ENCODE data around the gene FKBP6. TPM values are rescaled to one million over a fixed set of nuclear protein-coding genes. Genes with fewer than 3 reads are reported as not detected.

The FKBP6 gene
- total RNA-seq, 5 donors from 2014 or later (not counting 1 experiment from before 2014, with no cell fraction given): not detected

GRCh38 chr7:73351447-73352167 is 23.6 kb downstream of the FKBP6 start:
- H3K36me3 Mint-ChIP-seq: no peaks in the 10 kb centered on the region
- no peak overlapping the region for H3K4me3 Mint-ChIP-seq
- 50% methylated on average over 2 of the region's 6 CpGs for WGBS (ENCODE audit: insufficient coverage)
- no peaks in the 10 kb centered on the region for H3K4me1 Mint-ChIP-seq
- ATAC-seq (replicated peaks in 1 of 4): no peak
- Histone ChIP-seq H3K27me3 (replicated peaks in 1 of 2; ENCODE audit: control insufficient read depth in 2 of 2, extremely low read depth in 1 of 2, insufficient read depth in 2 of 2, low read length in 1 of 2) (no peaks in the 10 kb centered on the region), H3K4me3 (ENCODE audit: control insufficient read depth in 1 of 2, extremely low read depth in 1 of 2, low read length in 1 of 2) (no peak overlapping the region), H3K4me1 (ENCODE audit: control insufficient read depth in 1 of 2, extremely low read depth in 1 of 2, insufficient read depth in 2 of 2, low read length in 2 of 2) (no peaks in the 10 kb centered on the region), H3K27ac (ENCODE audit: low read length) (no peak overlapping the region), H3K9me3 (no peaks in the 10 kb centered on the region), H3K36me3 (ENCODE audit: control insufficient read depth in 2 of 2, extremely low read depth in 1 of 2, insufficient read depth in 1 of 2, low read length in 1 of 2) (no peaks in the 10 kb centered on the region)
- POLR2A ChIA-PET: no interaction called here
- no peak overlapping the region for H3K27ac Mint-ChIP-seq
- no peak for DNase-seq
- peaks cover 6 to 8% (median 6%) of the 10 kb centered on the region in 3 donors for H3K9me3 Mint-ChIP-seq
- no peaks in the 10 kb centered on the region for H3K27me3 Mint-ChIP-seq
- CTCF ChIA-PET: no interaction called here

DNA sequence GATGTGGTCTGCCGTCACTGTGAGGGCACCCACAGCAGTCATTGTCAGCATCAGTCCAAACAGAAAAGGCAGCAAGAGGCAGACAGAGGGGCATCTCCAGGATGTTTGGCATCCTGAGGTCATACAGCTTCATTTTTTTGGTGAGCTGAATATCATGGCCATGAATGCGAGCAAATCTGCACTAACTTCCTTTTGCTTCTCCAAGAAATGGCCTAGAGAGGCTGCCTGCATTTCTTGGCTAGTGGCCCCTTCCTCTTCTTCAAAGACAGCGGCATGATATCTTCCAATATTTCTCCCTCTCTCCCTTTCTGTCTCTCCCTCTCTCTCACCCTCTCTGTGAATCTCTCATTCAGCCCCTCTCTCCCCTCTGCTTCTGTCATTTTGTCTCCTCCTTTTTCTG is 24.8 kb downstream of the FKBP6 start:
- no peak overlapping the region for H3K4me3 Mint-ChIP-seq
- 78% methylated on average over 3 of the region's 3 CpGs for WGBS (ENCODE audit: insufficient coverage)
- Histone ChIP-seq H3K36me3 (ENCODE audit: control insufficient read depth in 2 of 2, extremely low read depth in 1 of 2, insufficient read depth in 1 of 2, low read length in 1 of 2) (no peaks in the 10 kb centered on the region), H3K27me3 (replicated peaks in 1 of 2; ENCODE audit: control insufficient read depth in 2 of 2, extremely low read depth in 1 of 2, insufficient read depth in 2 of 2, low read length in 1 of 2) (peaks cover 0 to 3% of the 10 kb centered on the region in 2 experiments), H3K4me1 (ENCODE audit: control insufficient read depth in 1 of 2, extremely low read depth in 1 of 2, insufficient read depth in 2 of 2, low read length in 2 of 2) (no peaks in the 10 kb centered on the region), H3K27ac (ENCODE audit: low read length) (no peak overlapping the region), H3K9me3 (no peaks in the 10 kb centered on the region), H3K4me3 (ENCODE audit: control insufficient read depth in 1 of 2, extremely low read depth in 1 of 2, low read length in 1 of 2) (no peak overlapping the region)
- H3K27ac Mint-ChIP-seq: no peak overlapping the region
- DNase-seq (no peak), ATAC-seq (replicated peaks in 1 of 4) (no peak)
- H3K27me3 Mint-ChIP-seq: no peaks in the 10 kb centered on the region
- no peaks in the 10 kb centered on the region for H3K36me3 Mint-ChIP-seq
- CTCF ChIA-PET: no interaction called here
- H3K9me3 Mint-ChIP-seq: peaks cover 6 to 8% (median 6%) of the 10 kb centered on the region in 3 donors
- POLR2A ChIA-PET: no interaction called here
- H3K4me1 Mint-ChIP-seq: no peaks in the 10 kb centered on the region

GRCh38 chr7:73353243-73353642 is 25.3 kb downstream of the FKBP6 start:
- CTCF ChIA-PET: no interaction called here
- H3K9me3 ChIP-seq: no peaks in the 10 kb centered on the region
- H3K27me3 ChIP-seq (replicated peaks in 1 of 2; ENCODE audit: control insufficient read depth in 2 of 2, extremely low read depth in 1 of 2, insufficient read depth in 2 of 2, low read length in 1 of 2): peaks cover 0 to 8% of the 10 kb centered on the region in 2 experiments
- no peak overlapping the region for H3K27ac ChIP-seq (ENCODE audit: low read length)
- POLR2A ChIA-PET: no interaction called here
- no peak overlapping the region for H3K4me3 Mint-ChIP-seq
- H3K27ac Mint-ChIP-seq: no peak overlapping the region
- ATAC-seq (replicated peaks in 1 of 4) (no peak), DNase-seq (no peak)
- no peaks in the 10 kb centered on the region for H3K36me3 ChIP-seq (ENCODE audit: control insufficient read depth in 2 of 2, extremely low read depth in 1 of 2, insufficient read depth in 1 of 2, low read length in 1 of 2)
- no peaks in the 10 kb centered on the region for H3K36me3 Mint-ChIP-seq
- H3K4me1 ChIP-seq (ENCODE audit: control insufficient read depth in 1 of 2, extremely low read depth in 1 of 2, insufficient read depth in 2 of 2, low read length in 2 of 2): no peaks in the 10 kb centered on the region
- H3K4me1 Mint-ChIP-seq: peaks cover 0 to 4% (median 4%) of the 10 kb centered on the region in 3 donors
- peaks cover 6 to 8% (median 6%) of the 10 kb centered on the region in 3 donors for H3K9me3 Mint-ChIP-seq
- H3K27me3 Mint-ChIP-seq: no peaks in the 10 kb centered on the region
- WGBS (ENCODE audit: insufficient coverage): 72% methylated on average over 2 of the region's 6 CpGs
- no peak overlapping the region for H3K4me3 ChIP-seq (ENCODE audit: control insufficient read depth in 1 of 2, extremely low read depth in 1 of 2, low read length in 1 of 2)

- CTCF ChIA-PET: no interaction called here
- POLR2A ChIA-PET: no interaction called here
Measured at GRCh38 chr7:73354196-73354595, 26.2 kb downstream of the FKBP6 start.

DNA sequence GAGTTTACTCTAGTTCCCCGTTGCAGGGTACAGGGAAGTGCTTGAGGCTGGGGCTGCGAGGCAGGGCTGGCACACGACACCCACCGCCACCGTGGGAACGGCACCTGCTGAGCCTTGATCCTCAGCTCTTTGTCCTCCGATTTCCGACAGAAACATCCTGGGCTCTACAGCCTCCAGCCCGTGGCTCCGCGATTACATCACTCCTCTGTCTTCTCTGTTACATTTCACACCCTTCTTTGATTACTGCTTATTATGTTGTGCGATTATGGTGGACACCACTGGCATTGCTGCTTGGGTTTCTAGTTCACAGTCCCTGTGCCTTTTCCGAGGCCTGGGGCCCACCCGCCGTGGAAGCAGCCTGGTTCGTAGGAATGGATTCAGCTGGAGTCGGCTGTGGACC is 26.9 kb downstream of the FKBP6 start:
- Histone ChIP-seq H3K4me3 (ENCODE audit: control insufficient read depth in 1 of 2, extremely low read depth in 1 of 2, low read length in 1 of 2) (no peak overlapping the region), H3K4me1 (ENCODE audit: control insufficient read depth in 1 of 2, extremely low read depth in 1 of 2, insufficient read depth in 2 of 2, low read length in 2 of 2) (peaks cover 0 to 4% of the 10 kb centered on the region in 2 experiments), H3K27me3 (replicated peaks in 1 of 2; ENCODE audit: control insufficient read depth in 2 of 2, extremely low read depth in 1 of 2, insufficient read depth in 2 of 2, low read length in 1 of 2) (peaks cover 0 to 23% of the 10 kb centered on the region in 2 experiments), H3K36me3 (ENCODE audit: control insufficient read depth in 2 of 2, extremely low read depth in 1 of 2, insufficient read depth in 1 of 2, low read length in 1 of 2) (no peaks in the 10 kb centered on the region), H3K9me3 (no peaks in the 10 kb centered on the region), H3K27ac (ENCODE audit: low read length) (no peak overlapping the region)
- Mint-ChIP-seq H3K9me3 (peaks cover 6 to 8% (median 6%) of the 10 kb centered on the region in 3 donors), H3K36me3 (no peaks in the 10 kb centered on the region), H3K27ac (no peak overlapping the region), H3K4me1 (peaks cover 0 to 6% (median 5%) of the 10 kb centered on the region in 3 donors), H3K27me3 (peaks cover 0 to 7% of the 10 kb centered on the region in 2 donors), H3K4me3 (no peak overlapping the region)
- ATAC-seq (replicated peaks in 1 of 4) (no peak), DNase-seq (no peak)
- WGBS (ENCODE audit: insufficient coverage): 97% methylated on average over 4 of the region's 17 CpGs
- ChIA-PET CTCF (no interaction called here), POLR2A (no interaction called here)

More at GRCh38 chr7:73354196-73354595, 26.2 kb downstream of the FKBP6 start:
- H3K4me3 ChIP-seq (ENCODE audit: control insufficient read depth in 1 of 2, extremely low read depth in 1 of 2, low read length in 1 of 2): no peak overlapping the region
- DNase-seq (no peak), ATAC-seq (replicated peaks in 1 of 4) (no peak)
- Mint-ChIP-seq H3K4me3 (no peak overlapping the region), H3K27ac (no peak overlapping the region), H3K36me3 (no peaks in the 10 kb centered on the region), H3K9me3 (peaks cover 6 to 8% (median 6%) of the 10 kb centered on the region in 3 donors), H3K4me1 (peaks cover 0 to 6% (median 5%) of the 10 kb centered on the region in 3 donors), H3K27me3 (peaks cover 0 to 1% of the 10 kb centered on the region in 2 donors)
- WGBS (ENCODE audit: insufficient coverage): 90% methylated on average over 5 of the region's 9 CpGs
- no peaks in the 10 kb centered on the region for H3K36me3 ChIP-seq (ENCODE audit: control insufficient read depth in 2 of 2, extremely low read depth in 1 of 2, insufficient read depth in 1 of 2, low read length in 1 of 2)
- no peak overlapping the region for H3K27ac ChIP-seq (ENCODE audit: low read length)
- H3K27me3 ChIP-seq (replicated peaks in 1 of 2; ENCODE audit: control insufficient read depth in 2 of 2, extremely low read depth in 1 of 2, insufficient read depth in 2 of 2, low read length in 1 of 2): peaks cover 0 to 17% of the 10 kb centered on the region in 2 experiments
- H3K4me1 ChIP-seq (ENCODE audit: control insufficient read depth in 1 of 2, extremely low read depth in 1 of 2, insufficient read depth in 2 of 2, low read length in 2 of 2): peaks cover 0 to 4% of the 10 kb centered on the region in 2 experiments
- H3K9me3 ChIP-seq: no peaks in the 10 kb centered on the region

DNA sequence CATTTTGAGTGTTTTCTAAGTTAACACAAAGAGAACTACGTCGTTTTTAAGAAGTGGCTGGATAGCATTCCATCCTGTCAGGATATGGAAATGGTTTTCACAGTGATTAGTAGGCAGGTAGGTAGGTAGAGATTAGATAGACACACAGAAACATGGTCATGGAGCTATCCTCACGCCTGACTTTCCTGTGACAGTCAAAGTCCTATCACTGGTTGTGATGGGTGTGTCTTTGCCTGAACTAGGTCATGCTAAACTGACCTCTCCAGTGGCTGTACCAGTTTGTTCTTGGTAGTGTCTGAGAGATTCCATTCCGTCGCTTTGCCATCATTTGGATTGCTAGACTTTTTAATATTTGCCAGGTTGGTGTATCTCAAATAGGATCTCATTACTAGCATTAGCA is 28.2 kb downstream of the FKBP6 start:
- DNase-seq: no peak
- peaks cover 0 to 4% of the 10 kb centered on the region in 2 experiments for H3K4me1 ChIP-seq (ENCODE audit: control insufficient read depth in 1 of 2, extremely low read depth in 1 of 2, insufficient read depth in 2 of 2, low read length in 2 of 2)
- no peaks in the 10 kb centered on the region for H3K36me3 ChIP-seq (ENCODE audit: control insufficient read depth in 2 of 2, extremely low read depth in 1 of 2, insufficient read depth in 1 of 2, low read length in 1 of 2)
- ChIA-PET CTCF (no interaction called here), POLR2A (no interaction called here)
- H3K27ac Mint-ChIP-seq: no peak overlapping the region
- peaks cover 0 to 26% of the 10 kb centered on the region in 2 experiments for H3K27me3 ChIP-seq (replicated peaks in 1 of 2; ENCODE audit: control insufficient read depth in 2 of 2, extremely low read depth in 1 of 2, insufficient read depth in 2 of 2, low read length in 1 of 2)
- H3K9me3 ChIP-seq: no peaks in the 10 kb centered on the region
- H3K4me3 Mint-ChIP-seq: no peak overlapping the region
- H3K27me3 Mint-ChIP-seq: peaks cover 0 to 9% of the 10 kb centered on the region in 2 donors
- no peak overlapping the region for H3K4me3 ChIP-seq (ENCODE audit: control insufficient read depth in 1 of 2, extremely low read depth in 1 of 2, low read length in 1 of 2)
- H3K4me1 Mint-ChIP-seq: peaks cover 0 to 6% (median 5%) of the 10 kb centered on the region in 3 donors
- no peak overlapping the region for H3K27ac ChIP-seq (ENCODE audit: low read length)
- WGBS (ENCODE audit: insufficient coverage): 88% methylated on average over 4 of the region's 5 CpGs
- H3K36me3 Mint-ChIP-seq: no peaks in the 10 kb centered on the region
- ATAC-seq (replicated peaks in 1 of 4): no peak
- peaks cover 6 to 8% (median 6%) of the 10 kb centered on the region in 3 donors for H3K9me3 Mint-ChIP-seq
